Ammon's horn (tissue), 1 donor: ENCODE results near the gene KDM4B.
"Not testable (repeated sequence)": the region's sequence is repeated elsewhere in the genome, so short reads cannot be mapped to it uniquely, and the experiment has no call there.

Experiments
- DNase-seq: peaks from one replicate; pipeline ENCODE4 v3.0.0-alpha.2; 2016; ENCODE audit warnings: low spot score

Gene KDM4B

GRCh38 chr19:5150902-5151741 is 182.2 kb downstream of the KDM4B start:
- no peak for DNase-seq

GRCh38 chr19:5152013-5152763 is 183.3 kb downstream of the KDM4B start:
- DNase-seq: no peak

DNA sequence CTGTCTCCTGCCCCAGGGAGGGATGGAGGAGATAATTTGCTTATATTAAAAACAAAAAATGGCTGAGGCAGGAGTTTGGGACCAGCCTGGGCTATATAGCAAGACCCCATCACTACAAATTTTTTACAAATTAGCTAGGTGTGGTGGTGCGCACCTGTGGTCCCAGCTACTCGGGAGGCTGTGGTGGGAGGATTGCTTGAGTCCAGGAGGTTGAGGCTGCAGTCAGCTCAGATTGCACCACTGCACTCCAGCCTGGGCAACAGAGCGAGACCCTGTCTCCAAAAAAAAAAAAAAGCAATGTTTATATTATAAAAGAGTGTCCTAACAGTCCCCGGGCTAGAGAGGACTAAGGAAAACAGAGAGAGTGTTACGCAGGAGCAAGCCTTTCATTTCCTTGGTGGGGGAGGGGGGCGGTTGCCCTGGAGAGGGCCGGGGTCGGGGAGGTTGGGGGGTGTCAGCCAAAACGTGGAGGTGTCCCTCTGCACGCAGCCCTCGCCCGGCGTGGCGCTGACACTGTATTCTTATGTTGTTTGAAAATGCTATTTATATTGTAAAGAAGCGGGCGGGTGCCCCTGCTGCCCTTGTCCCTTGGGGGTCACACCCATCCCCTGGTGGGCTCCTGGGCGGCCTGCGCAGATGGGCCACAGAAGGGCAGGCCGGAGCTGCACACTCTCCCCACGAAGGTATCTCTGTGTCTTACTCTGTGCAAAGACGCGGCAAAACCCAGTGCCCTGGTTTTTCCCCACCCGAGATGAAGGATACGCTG is 184.0 kb downstream of the KDM4B start:
- DNase-seq: no peak

GRCh38 chr19:5153601-5154128 is 184.8 kb downstream of the KDM4B start:
- no peak for DNase-seq

GRCh38 chr19:5154129-5154798 is 185.4 kb downstream of the KDM4B start:
- DNase-seq: no peak

GRCh38 chr19:5154799-5155426 is 186.0 kb downstream of the KDM4B start:
- DNase-seq: no peak

- no peak for DNase-seq
Measured at GRCh38 chr19:5155586-5156210, 186.8 kb downstream of the KDM4B start.

- DNase-seq: no peak
Measured at GRCh38 chr19:5156231-5156986, 187.5 kb downstream of the KDM4B start.

GRCh38 chr19:5157186-5157585 is 188.3 kb downstream of the KDM4B start:
- DNase-seq: no peak

DNA sequence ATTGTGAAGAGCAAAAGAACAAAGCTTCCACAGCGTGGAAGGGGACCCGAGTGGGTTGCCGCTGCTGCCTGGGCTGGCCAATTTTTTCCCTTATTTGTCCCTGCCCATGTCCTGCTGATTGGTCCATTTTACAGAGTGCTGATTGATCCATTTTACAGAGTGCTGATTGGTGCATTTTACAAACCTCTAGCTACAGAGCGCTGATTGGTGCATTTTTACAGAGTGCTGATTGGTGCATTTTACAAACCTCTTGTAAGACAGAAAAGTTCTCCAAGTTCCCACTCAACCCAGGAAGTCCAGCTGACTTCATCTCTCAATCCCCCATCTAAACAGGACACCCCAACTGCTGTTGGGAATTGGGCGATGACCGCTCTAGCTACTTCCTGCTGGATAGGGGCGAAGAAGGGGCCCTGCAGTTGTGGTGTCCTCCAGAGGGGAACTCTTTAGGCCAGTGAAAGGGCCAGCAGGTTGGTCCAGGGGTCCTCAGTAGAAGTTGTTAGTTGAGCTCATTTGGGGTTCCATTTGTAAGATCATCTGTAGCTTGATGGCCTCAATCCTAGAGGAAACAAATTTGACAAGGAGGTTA is 189.7 kb downstream of the KDM4B start:
- DNase-seq: not testable (repeated sequence)

GRCh38 chr19:5160158-5160795 is 191.4 kb downstream of the KDM4B start:
- not testable (repeated sequence) for DNase-seq

DNA sequence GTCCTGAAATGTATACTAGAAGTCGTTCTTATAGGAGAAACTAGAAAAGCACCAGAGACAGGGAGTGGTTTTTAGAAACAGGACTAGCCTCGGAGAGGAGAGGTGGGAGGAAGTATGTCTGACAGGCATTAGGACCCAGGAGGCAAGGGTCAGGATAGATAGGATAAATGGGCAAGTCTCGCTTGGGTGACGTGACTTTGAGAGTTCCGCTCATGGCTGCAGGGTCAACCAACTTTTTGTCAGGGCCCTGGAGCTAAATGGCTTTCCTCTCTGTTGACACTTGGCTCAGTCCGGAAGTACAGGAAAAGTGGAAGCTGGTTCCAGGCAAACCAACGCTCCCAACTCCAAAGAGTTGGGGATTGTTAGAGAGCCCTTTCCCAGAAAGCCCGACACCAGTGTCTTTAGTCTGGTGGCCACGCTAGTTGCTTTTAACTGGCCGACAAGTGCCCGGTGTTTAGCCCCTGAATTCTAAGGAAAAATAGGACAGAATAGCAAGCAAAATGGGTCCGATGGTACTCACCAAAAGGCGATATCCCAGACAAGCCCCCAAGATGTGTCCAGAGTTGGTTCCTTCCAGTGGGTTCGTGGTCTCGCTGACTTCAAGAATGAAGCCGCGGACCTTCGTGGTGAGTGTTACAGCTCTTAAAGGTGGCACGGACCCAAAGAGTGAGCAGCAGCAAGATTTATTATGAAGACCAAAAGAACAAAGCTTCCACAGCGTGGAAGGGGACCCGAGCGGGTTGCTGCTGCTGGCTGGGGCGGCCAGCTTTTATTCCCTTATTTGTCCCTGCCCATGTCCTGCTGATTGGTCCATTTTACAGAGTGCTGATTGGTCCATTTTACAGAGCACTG is 196.2 kb downstream of the KDM4B start:
- not testable (repeated sequence) for DNase-seq

GRCh38 chr19:5165697-5166019 is 196.7 kb downstream of the KDM4B start:
- no peak for DNase-seq

GRCh38 chr19:5166262-5166661 is 197.3 kb downstream of the KDM4B start:
- no peak for DNase-seq

- DNase-seq: no peak
Measured at GRCh38 chr19:5170329-5170745, 201.4 kb downstream of the KDM4B start.

DNA sequence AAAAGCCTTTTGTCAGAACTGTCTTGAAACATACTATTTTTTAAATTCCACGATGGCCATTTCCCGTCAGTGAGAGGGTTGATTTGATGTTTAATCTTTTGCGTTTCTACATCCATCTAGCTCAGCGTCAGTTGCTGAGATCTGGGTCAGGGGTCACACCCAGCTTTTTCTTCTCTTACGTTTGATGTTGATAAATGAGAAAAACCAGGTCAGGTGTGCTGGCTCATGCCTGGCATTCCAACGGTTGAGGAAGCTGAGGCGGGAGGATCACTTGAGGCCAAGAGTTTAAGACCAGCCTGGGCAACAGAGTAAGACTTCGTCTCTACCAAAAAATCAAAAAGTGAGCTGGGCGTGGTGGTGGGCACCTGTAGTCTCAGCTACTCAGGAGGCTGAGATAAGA is 202.8 kb downstream of the KDM4B start:
- DNase-seq: no peak

- DNase-seq: peak; percentile 33
Measured at GRCh38 chr19:5172859-5173630, 204.1 kb downstream of the KDM4B start.
